ENCODE data around the gene PCDHA8. TPM values are rescaled to one million over a fixed set of nuclear protein-coding genes. Genes with fewer than 3 reads are reported as not detected.

Gene PCDHA8
- total and polyA plus RNA-seq, 9 of the 15 experiments (the other 6 are each of a cell fraction or from before 2014, with no cell fraction given): not detected

GRCh38 chr5:140857177-140857986, 16.4 kb downstream of the PCDHA8 start (continued):
- TF ChIP-seq, protein P1, sequence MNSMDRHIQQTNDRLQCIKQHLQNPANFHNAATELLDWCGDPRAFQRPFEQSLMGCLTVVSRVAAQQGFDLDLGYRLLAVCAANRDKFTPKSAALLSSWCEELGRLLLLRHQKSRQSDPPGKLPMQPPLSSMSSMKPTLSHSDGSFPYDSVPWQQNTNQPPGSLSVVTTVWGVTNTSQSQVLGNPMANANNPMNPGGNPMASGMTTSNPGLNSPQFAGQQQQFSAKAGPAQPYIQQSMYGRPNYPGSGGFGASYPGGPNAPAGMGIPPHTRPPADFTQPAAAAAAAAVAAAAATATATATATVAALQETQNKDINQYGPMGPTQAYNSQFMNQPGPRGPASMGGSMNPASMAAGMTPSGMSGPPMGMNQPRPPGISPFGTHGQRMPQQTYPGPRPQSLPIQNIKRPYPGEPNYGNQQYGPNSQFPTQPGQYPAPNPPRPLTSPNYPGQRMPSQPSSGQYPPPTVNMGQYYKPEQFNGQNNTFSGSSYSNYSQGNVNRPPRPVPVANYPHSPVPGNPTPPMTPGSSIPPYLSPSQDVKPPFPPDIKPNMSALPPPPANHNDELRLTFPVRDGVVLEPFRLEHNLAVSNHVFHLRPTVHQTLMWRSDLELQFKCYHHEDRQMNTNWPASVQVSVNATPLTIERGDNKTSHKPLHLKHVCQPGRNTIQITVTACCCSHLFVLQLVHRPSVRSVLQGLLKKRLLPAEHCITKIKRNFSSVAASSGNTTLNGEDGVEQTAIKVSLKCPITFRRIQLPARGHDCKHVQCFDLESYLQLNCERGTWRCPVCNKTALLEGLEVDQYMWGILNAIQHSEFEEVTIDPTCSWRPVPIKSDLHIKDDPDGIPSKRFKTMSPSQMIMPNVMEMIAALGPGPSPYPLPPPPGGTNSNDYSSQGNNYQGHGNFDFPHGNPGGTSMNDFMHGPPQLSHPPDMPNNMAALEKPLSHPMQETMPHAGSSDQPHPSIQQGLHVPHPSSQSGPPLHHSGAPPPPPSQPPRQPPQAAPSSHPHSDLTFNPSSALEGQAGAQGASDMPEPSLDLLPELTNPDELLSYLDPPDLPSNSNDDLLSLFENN (IDR thresholded peaks at IDR 0.05; ENCODE audit: low read depth in 2 of 2, low read length in 2 of 2): no peak
- no peak for TF ChIP-seq ZNF609 (CRISPR knock-in tag; IDR thresholded peaks at IDR 0.05; ENCODE audit: borderline replicate concordance)
- TF ChIP-seq FOXK2 (conservative IDR thresholded peaks at IDR 0.05 in 1 of 2, IDR thresholded peaks at IDR 0.05 in 1 of 2; ENCODE audit: low read depth in 2 of 2): no peak
- no peak for TF ChIP-seq ZNF644 (tag; IDR thresholded peaks at IDR 0.05; ENCODE audit: low read depth)
